GF-D8 (cell line): ENCODE results near the gene GID4.

Source experiments
- DNase-seq: peaks from one replicate; lab custom pipeline; 2025; lab: John Stamatoyannopoulos, UW

The GID4 gene

DNA sequence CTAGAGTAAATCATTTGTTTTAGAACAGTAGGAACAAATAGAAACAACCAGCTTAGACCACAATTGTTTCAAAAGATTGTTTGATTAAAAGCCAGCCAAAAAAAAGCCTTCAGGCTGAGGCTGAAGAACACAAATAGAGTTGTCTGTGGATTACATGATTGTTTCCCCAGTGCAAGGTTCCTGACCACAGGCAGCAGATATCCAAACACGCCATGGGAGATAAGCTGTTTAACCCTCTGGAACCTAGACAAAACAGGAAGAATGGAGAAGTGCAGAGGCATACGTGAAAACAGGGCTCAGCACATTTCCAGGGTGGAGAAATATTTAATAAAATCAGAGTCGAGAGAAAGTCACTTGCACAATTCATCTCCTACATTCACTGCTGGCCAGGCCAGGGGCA, 21.2 kb upstream of the GID4 start:
- DNase-seq: no peak

DNA sequence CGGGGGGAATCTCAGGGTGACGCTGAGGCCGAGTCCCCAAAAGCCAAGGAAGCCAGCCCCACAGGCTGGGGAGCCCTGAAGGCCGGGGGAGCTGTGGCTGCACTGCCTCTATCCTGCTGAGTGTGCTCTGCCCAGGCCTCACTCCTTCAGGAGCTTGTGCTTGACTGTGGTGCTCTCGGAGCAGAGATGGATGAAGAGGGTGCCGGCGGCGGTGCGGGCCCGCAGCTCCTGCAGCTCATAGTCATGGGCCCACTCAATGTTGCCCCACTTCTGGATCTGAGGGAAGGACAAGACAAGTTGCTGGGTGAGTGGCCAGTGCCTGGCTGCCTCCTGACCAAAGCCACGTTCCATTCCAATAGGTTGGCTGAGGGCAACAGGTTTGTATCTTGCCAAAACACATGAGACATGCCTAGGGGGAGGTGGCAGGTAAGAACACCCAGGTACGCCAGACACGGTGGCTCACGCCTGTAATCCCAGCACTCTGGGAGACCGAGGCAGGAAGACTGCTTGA, 20.7 kb upstream of the GID4 start:
- no peak for DNase-seq

DNA sequence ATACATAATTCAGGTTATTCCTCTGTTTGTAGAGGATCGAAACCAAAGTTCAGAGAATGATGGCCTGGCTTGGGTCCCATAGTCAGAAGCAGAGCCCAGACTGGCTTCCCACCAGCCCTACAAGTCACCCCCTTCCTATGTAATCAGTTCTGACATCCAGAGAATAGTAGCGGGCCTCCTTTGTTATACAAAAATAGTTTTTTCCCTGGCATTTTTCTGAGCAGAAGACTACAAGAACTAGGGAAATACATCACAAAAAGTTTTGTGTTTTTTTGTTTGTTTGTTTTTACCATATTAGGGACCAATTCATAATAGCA, 19.4 kb upstream of the GID4 start:
- DNase-seq: no peak

DNA sequence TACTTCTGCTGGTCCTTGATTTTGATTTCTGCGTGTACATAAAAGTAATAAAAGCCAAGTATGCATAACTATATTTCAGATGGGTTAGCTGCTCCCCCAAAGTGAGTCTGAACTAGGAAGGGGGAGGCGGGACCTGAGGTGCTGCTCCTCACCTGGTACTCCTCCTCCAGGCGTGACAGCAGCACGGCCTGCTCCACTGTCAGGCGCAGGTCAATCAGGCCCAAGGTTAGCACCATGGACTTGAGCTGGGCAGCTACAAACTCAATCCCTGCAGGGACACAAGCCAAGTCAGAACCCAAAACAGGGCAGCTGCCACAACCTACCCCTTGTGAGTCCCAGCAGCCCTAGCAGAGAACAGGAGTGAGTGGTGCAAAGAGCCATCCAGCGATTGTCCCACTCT, 18.2 kb upstream of the GID4 start:
- no peak for DNase-seq

DNA sequence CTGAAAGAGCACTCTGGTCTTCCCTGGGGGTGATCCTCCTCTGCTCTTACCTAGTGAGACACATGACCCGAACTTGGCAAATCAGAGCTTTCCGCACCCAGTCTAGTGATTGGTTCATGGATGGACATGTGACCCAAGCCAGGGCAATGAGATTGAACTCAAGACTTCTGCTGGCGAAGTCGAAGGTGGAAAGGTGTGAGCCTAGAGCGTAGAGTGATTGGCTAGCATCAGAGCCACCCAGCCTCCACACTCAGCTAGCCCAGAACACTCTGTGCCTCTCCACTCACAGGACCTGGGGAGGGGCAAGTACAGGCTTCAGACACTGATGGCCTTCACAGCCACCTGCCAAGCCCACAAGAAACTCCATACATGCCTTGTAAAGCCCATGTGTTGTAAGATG, 17.8 kb upstream of the GID4 start:
- no peak for DNase-seq

DNA sequence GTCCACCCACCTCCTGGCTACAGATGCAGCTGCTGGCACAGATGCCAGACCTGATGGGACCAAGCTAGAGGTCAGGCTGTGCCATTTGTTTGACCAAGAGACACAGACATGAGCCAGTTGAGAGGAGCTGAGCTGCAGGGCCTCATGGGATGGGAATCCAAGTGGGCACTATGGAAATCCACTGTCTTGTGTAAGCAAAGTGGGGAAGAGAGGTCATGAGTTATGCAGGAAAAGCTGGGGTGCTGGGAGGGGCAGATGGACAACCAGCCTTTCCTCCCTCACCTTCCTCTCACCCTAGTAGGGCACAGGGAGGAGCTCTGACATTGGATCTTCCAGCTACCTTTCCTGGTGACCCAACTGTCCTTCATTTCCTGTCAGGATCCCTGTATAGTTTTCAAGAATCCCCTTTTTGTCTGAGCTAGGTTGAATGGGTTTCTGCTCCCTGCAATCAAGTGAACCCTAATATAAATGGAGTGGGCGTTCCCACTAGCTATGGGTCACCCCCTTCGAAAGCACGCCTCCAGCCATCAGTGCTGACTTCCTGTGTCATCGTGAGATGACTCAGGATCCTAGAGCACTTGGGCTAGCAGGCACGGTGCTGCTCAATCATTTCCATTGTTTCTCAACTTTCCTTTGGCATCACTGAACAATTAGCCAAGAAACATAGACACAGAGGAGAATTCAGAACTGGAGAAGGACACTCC, 13.8 kb upstream of the GID4 start:
- DNase-seq: no peak

DNA sequence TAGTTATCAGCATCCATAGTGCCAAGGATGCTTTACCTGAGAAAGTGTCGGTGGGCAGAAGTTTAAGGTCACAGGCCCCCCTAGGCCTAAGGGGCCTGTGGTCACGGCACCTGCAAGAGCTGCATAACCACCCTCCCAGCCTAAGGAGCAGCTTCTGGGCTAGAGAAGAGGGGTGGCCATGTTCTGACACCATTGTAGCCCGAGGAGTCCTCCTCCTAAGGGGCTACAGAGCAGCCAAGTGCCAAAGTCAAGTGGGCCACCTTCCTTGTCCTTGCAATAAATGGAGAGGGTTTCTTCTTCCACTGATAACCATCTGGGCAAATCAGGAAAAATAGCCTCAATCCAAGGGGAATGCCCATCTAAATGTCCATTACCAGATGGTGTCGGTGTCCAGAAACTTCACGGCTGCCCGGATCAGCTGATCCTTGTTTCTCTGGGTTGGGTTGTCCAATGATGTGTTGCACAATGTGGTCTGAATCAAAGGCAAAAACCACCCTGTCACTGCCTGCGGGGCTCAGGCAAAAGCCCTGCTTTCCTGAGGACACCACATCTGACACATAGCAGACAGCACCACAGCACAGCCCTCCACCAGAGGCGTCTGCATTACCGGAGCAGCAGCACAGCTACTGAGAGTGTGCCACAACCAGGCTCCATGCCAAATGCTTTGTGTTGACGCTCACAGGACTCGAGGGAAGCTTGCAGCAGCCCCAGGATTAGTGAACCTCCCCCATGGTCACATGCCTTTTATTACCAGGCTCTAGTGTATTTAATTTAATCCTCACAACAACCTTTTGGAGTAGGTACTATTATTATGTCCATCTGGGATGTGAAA, 13.0 kb upstream of the GID4 start:
- DNase-seq: no peak

DNA sequence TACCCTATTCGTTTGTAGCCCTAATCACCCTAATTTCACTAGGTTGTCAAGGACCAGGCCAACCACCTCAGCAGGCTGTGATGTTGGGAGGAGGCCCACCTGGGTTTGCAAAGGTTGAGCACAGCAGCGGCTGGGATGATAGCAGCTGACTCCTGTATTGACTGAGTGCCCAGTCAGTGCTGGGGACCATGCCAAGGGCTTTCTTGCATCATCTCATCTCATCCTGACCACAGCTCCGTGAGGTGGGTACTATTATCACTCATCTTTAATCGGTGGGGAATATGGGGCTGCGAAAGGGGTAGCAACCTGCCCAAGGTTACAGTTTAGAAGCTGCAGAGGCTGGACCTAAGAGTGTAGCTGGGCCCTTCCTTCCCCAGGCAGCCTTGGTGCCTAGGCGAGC, 11.9 kb upstream of the GID4 start:
- no peak for DNase-seq

DNA sequence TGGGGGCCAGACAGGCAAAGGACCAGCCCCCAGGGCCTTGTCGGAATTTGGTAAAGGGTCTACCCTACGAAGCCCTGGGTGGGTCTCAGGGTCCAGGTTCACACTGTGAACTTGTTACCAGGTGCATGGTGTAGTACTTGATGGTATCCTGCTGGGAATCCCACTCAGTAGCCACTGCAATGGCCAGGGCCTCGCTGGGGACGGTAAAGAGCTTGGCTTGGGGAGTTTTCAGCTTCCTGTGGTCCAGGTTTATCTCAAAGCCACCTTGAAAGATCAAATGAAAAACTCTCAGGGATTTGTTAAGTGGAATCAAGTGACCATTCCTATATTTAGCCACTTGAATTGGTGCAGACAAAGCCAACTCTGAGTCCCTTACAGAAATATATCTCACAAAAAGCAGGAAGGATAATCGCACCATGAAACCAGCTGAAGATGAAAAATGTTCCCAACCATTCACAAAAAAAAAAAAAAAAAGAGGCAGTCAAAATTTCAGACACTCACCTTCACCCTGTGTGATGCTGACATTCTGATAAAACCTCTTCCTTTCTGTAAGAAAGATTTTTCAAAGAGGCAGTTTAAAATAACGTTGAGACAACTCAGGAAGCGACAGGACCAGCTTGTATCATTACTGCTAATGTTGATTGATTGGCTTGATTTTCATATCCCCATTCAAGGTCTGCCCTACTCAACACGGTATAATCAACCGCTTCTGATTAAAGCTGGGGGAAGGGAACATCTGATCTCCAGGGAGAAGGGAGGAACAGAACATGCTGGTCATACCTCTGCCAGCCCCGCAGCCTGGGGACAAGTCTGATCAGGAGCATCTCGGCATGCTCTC, 10.9 kb upstream of the GID4 start:
- DNase-seq: no peak

DNA sequence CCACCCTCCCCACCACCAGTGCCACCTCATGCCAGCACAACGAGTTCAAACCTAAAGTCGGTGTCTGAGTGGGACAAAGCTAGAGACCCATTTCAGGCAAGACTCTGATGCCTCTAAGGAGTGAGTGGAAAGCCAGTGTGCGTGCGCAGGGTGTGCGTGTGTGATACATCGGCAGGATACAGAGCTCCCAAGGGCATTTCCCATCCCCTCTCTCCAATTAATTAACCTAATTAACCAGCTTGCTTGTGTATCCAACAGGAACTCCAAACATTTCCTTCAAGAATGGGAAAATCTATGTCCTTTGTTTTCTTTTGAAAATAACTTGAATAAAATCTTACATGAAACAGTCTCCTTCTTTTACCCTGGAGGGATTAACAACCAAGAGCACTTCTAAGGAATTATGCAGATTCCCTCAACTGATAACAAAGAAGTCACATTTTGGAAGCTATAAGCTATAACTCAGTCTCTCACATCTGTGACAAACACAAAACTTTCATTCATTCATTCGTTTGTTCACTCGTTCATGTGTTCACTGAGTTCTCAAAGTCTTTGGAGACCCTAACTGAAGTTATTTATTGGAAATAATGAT, 10.2 kb upstream of the GID4 start:
- DNase-seq: no peak

DNA sequence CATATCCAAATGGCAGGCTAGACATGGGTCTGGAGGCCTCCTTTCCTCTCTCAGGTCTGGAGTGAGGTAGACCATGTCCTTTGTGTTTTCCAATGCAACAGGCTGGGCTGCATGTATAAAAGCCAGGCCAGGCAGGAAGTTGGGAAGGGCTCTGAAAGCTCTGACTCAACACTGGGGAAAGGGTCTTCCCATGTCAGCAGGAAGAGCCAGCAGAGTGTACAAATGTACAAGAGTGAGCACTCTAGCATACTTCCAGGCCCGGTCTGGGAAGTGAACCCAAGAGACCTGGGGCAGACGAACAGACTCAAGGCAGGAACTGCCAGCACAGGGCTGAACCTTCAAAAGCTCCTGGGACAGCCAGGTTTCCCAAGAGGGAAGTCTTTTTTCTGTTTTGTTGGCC, 7.3 kb upstream of the GID4 start:
- DNase-seq: no peak

DNA sequence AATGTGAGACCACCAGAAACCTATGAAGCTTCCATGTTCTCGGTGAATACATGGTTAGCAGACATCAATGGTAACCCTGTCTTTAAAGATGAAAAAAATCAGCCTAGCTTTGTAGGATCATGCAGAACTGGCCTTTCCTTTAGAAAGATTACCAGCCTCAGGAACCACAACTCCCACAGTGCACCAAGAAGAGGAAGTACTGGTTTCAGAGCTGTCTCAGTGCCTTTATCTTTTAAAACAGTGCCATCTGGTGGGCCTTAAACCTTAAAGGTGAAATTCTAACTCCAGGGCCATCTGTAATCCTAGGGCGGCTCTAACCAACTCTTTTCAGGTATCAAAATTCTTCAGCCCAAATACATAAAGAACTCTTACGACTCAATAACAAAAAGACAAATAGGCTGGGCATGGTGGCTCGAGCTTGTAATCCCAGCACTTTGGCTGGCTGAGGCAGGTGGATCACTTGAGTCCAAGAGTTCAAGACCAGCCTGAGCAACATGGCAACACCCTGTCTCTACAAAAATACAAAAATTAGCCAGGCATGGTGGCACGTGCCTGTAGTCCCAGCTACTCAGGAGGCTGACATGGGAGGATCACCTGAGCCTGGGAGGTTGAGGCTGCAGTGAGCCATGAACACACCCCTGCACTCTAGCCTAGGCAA, 5.6 kb upstream of the GID4 start:
- DNase-seq: peak; percentile 62

DNA sequence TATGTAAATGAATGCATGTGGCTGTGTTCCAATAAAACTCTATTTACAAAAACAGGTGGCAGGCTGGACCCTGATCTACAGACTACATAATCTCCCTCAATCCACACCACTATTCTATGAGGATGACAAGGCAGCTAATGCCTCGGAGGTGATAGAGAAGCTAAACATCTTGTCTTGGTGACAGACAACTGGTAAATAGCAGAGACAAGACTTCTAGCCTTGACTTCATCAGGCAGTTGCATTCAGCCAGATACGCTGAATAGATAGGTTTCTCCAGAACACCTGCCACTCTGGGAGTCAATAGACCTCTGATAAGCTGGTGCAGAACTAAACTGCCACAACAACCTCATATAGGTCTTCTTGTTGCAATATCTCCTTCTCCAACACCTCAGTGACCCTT, 3.5 kb upstream of the GID4 start:
- no peak for DNase-seq

DNA sequence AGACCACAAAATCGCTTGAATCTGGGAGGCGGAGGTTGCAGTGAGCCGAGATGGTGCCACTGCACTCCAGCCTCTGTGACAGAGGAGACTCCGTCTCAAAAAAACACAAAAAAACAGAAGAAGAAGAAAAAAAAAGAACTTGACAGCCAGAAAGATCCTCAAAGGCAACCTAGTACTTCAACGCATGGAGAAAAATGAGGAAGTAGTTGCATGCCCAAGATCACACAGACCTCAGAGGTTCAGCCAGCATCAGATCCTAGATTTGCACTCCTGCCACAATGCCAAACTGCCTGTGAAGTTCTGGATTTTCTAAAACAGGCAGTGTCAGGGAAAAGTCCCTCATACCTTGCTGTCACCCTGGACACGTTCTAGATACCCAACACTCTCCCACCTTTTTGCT, 1.7 kb upstream of the GID4 start:
- peak; percentile 52 for DNase-seq

DNA sequence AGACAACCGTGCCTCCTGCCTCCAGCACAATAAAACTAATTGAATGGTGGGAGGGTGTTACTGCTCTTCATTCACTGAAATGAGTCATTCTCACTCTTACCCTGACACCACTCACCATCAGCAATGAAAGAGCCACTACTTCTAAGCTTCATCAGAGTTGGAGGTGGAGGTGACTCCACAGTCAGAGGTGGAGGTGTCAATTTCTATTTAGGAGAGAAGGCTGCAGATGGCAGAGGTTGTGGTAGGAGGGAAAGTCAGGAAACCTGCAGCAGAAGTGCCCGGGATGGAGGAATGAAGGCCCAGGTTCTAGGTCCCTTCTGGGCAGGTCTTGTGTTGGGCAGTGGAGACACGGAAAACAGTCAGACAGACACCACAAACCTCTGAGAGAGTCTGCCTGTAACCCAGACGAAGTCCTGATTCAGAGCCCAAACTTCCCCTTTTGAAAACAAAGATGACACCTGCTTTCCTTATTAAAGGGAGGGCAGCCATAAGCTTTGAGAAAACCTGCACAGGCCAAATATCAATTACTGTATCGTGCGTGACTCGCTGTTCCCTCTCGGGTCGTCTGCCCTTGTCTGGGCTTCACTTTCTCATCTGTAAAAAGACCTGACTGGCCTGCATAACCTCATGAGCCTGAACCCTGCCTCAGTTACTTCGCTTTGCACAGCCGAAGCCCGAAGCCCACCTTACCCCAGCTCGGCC, 908 bp upstream of the GID4 start:
- peak; percentile 12 for DNase-seq

DNA sequence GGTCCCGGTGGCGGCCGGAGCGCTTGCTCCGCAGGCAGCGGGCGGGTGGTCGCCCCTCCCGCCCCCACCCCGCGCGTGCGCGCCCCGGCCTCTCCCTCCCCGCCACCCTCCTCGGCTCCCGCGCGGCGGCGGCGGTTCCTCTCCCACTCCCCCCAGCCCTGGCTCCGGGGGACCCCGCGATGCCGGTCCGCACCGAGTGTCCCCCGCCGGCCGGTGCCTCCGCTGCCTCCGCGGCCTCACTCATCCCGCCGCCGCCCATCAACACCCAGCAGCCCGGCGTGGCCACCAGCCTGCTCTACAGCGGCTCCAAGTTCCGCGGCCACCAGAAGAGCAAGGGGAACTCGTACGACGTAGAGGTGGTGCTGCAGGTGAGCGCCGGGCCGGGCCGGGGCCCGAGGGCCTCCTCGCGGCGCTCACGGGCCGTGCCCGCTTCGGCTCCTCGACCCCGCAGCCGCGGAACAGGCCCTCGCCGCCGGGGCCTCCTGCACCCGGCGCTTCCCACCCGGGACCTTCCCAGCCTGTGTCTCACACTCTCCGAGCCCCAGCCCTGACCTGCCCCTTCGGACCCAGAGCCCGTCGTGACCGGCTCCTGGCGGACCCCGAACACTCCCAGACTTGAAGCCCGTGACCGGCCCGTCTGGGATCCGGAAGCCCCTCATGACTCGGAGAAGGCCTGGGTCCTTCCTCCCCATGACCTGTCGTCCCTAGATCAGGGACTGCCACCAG, 490 bp downstream of the GID4 start:
- no peak for DNase-seq

DNA sequence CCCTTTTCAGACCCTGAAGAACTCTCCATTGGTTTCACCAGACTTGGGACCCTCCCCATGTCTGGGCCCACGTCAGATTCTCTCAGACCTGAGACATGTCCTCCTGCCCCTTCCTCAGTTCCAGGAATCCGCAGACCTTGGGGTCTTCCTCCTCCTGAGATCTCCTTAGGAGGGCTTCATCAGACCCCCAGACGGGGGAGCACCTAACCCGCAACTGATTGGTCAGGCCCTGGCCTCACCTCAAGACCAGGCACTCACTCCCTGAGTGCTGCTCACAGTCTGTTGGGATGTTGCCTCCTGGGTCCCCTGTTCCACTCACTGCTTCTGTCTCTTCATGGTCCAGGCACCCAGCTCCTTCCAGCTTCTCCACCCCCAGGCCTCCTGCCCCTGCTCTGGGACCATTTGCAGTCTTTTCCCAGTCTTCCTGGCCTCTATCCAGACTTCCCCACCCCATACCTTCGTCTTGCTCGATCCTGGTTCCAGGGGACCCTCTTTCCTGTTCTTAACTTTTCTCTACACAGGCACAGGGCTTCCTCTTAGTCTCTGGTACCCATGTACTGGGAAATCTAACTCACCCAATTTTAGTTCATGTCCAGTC, 1.2 kb downstream of the GID4 start:
- DNase-seq: no peak

DNA sequence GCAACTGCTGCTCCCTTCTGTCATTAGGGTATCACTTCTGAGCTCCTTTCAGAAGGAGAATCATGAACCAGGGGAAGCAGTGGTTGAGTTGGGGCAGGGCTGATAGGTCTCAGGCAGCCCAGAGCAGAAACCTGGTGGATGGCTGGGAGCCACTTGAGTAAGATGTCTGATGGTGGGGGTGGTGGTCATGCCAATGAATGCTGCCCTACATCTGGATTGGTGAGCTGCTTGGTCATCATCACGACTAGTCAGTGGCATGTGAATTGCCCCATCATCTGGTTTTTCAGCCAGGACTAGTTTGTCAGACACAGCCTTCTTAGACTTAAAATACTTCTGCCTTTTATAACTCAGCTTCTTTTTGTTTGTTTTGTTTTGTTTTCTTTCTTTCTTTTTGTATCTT, 2.6 kb downstream of the GID4 start:
- DNase-seq: no peak

DNA sequence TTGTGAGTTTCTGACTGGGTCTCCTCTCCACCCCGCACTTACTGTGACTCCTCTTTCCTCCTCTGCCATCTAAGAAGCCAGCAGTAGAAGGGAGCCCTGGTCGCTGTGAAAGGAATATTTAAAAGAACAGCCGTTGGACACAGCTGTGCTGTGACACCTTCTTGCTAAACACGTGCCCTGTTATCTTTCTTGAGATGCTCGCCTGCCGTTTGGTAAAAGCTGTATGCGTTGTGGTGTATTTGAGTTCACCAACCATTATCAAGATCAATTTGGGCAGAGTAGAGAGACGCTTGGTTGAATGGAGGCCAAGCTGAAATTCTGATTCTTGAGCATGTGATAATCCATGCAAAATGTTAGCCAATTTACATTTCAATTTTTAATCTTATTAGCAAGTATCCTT, 3.8 kb downstream of the GID4 start:
- DNase-seq: no peak

DNA sequence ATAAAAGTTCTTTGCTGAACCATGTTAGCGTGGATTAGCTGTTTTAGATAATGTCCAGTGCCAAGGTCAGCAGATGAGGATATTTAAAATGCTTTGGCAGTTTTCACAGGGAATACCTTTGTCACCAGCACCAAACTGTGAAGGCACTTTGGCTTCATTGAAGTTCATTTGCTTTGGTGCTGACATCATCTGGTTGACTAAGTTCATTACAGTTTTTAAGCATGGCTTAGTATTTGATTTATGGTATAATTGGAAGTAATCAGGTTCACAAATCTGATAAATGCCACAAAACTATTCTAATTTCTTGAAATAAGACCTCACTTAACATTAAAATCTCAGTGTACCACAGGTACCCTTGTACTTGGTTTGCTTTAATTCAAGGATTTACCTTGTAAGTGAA, 4.3 kb downstream of the GID4 start:
- DNase-seq: no peak
